ENCODE data around the gene ANO9. TPM values are rescaled to one million over a fixed set of nuclear protein-coding genes. Genes with fewer than 3 reads are reported as not detected.

Gene ANO9, protein sequence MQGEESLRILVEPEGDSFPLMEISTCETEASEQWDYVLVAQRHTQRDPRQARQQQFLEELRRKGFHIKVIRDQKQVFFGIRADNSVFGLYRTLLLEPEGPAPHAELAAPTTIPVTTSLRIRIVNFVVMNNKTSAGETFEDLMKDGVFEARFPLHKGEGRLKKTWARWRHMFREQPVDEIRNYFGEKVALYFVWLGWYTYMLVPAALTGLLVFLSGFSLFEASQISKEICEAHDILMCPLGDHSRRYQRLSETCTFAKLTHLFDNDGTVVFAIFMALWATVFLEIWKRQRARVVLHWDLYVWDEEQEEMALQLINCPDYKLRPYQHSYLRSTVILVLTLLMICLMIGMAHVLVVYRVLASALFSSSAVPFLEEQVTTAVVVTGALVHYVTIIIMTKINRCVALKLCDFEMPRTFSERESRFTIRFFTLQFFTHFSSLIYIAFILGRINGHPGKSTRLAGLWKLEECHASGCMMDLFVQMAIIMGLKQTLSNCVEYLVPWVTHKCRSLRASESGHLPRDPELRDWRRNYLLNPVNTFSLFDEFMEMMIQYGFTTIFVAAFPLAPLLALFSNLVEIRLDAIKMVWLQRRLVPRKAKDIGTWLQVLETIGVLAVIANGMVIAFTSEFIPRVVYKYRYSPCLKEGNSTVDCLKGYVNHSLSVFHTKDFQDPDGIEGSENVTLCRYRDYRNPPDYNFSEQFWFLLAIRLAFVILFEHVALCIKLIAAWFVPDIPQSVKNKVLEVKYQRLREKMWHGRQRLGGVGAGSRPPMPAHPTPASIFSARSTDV
- total RNA-seq, result 1 to 10 TPM in 2 of 4 donors, under 1 TPM in 2; 0.59 to 8.2 (median 1.1) TPM

DNA sequence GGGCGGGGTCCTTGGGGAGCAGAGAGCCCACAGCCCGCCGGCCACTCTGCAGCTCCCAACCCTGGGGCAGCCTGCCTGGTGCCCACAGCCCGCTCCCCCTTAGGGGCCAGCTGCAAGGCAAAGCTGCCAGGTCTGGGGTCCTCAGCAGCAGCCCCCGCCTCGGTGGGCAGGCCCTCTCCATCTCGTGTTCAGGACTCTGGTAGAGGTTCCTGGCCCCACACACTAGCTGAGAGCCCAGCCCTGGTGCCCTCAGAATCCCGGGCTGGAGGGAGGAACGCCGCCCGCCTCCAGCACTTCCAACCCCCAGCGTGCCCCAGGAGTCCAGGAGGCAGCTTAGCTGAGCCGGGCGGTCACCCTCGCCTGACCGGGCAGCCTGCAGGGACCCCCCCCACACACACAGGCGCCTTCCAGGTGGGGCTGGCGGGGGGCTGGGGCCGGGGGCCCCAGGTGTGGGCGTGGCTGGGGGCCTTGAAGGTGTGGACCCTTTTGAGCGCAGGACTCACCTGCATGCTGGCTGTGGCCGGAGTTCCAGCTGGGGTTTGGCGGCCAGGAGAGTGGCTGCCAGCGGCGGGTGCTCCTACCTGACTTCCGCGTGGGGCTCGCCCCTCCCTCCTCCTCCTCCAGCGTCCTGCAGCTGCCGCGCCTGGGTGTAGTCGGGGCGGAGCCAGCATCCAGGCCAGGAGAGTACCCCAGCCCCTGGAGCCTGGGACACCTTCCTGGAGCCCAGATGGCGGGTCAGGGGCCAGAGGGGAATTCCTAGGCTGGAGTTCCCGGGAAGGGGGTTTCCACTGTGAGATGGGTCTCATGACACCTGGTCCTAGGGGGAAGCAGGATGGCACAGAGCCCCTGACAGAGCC is at the start of gene ANO9:
Gene ANO9, minus strand, starts transcription at position 594 of the 857 bp plus-strand sequence. Its CDS starts 85 bp downstream, at position 509.
- Histone ChIP-seq H3K27me3 (peaks cover 0 to 13% of the 10 kb centered on the region in 2 donors), H3K4me1 (no peaks in the 10 kb centered on the region), H3K36me3 (no peaks in the 10 kb centered on the region), H3K9me3 (no peaks in the 10 kb centered on the region), H3K4me3 (no peak within 1 kb of the TSS), H3K27ac (no peak within 1 kb of the TSS)
- no peak for DNase-seq
- intact Hi-C loops (cut with DNase I; ENCODE audit: low total_unique reads), result no loop called here
- TF ChIP-seq, protein P1, sequence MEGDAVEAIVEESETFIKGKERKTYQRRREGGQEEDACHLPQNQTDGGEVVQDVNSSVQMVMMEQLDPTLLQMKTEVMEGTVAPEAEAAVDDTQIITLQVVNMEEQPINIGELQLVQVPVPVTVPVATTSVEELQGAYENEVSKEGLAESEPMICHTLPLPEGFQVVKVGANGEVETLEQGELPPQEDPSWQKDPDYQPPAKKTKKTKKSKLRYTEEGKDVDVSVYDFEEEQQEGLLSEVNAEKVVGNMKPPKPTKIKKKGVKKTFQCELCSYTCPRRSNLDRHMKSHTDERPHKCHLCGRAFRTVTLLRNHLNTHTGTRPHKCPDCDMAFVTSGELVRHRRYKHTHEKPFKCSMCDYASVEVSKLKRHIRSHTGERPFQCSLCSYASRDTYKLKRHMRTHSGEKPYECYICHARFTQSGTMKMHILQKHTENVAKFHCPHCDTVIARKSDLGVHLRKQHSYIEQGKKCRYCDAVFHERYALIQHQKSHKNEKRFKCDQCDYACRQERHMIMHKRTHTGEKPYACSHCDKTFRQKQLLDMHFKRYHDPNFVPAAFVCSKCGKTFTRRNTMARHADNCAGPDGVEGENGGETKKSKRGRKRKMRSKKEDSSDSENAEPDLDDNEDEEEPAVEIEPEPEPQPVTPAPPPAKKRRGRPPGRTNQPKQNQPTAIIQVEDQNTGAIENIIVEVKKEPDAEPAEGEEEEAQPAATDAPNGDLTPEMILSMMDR (IDR thresholded peaks at IDR 0.05), result no peak

GRCh38 chr11:491358-491757 is 49.5 kb upstream of the ANO9 start:
- H3K27ac ChIP-seq, result no peak overlapping the region
- H3K27me3 ChIP-seq, result no peaks in the 10 kb centered on the region
- no peak overlapping the region for H3K4me3 ChIP-seq
- H3K4me1 ChIP-seq, result no peaks in the 10 kb centered on the region
- intact Hi-C loops (cut with DNase I; ENCODE audit: low total_unique reads), result no loop called here
- no peak for DNase-seq
- TF ChIP-seq POLR2A (IDR thresholded peaks at IDR 0.05), result no peak
- TF ChIP-seq, protein P1 (IDR thresholded peaks at IDR 0.05), result no peak
- no peaks in the 10 kb centered on the region for H3K36me3 ChIP-seq
- no peaks in the 10 kb centered on the region for H3K9me3 ChIP-seq

GRCh38 chr11:490930-491260 is 49.1 kb upstream of the ANO9 start:
- Histone ChIP-seq H3K27me3 (no peaks in the 10 kb centered on the region), H3K36me3 (no peaks in the 10 kb centered on the region), H3K4me1 (no peaks in the 10 kb centered on the region), H3K4me3 (no peak overlapping the region), H3K9me3 (no peaks in the 10 kb centered on the region), H3K27ac (no peak overlapping the region)
- intact Hi-C loops (cut with DNase I; ENCODE audit: low total_unique reads), result no loop called here
- TF ChIP-seq, protein P1 (IDR thresholded peaks at IDR 0.05), result no peak
- TF ChIP-seq POLR2A (IDR thresholded peaks at IDR 0.05), result no peak
- no peak for DNase-seq

DNA sequence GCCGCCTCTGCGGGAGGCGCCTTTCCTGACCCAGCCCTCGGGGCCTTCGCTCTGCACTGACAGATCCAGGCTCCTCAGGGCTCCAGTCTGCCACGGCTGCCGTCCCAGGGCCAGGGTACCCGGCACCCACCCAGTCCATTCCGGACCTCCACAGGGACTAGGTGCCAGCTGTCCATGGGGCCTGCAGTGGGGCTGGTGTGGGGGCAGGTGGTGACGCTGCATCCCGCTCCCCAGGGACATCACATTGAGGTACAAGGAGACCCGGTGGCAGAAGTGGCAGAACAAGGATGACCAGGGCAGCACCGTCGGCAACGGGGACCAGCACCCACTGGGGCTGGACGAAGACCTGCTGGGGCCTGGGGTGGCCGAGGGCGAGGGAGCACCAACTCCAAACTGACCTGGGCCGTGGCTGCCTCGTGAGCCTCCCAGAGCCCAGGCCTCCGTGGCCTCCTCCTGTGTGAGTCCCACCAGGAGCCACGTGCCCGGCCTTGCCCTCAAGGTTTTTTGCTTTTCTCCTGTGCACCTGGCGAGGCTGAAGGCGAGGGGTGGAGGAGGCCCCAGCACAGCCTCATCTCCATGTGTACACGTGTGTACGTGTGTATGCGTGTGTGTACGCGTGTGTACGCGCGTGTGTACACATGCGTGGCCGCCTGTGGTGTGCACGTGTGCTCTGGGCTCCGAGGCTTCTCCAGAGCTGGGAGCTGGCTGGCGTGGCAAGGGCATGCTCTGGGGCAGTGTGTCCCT is 48.5 kb upstream of the ANO9 start:
- DNase-seq, result no peak
- Histone ChIP-seq H3K4me3 (no peak overlapping the region), H3K9me3 (no peaks in the 10 kb centered on the region), H3K27me3 (no peaks in the 10 kb centered on the region), H3K36me3 (no peaks in the 10 kb centered on the region), H3K4me1 (no peaks in the 10 kb centered on the region), H3K27ac (no peak overlapping the region)
- intact Hi-C loops (cut with DNase I; ENCODE audit: low total_unique reads), result no loop called here
- no peak for TF ChIP-seq POLR2A (IDR thresholded peaks at IDR 0.05)
- TF ChIP-seq, protein P1 (IDR thresholded peaks at IDR 0.05), result no peak
